H1 (cell line): Measurements from ENCODE around the gene CCPG1. TPM values are rescaled to one million over a fixed set of nuclear protein-coding genes. Genes with fewer than 3 reads are reported as not detected.

Source experiments
- microRNA counts: library from miRNA; unstranded; fragments of <30 nt; microRNA quantifications from one replicate; lab custom pipeline; 2015
- microRNA-seq, 2 experiments: library from miRNA; unstranded; fragments of <30 nt; microRNA quantifications; one replicate each; pipeline versions ENCODE4 to v1.2.0, GENCODE V29; 2016 to 2020; ENCODE audit warnings: borderline microRNAs expressed in 2 of 2, borderline number of aligned reads in 2 of 2, borderline replicate concordance in 1 of 2
- polyA plus RNA-seq, 7 experiments: library from polyadenylated mRNA; depleted of rRNA in 3 of 7; stranded (reverse) in 5 of 7; unstranded in 2 of 7; fragments of >200 nt in 5 of 7; fragments of 200-250 nt in 2 of 7; gene quantifications; 1 replicate in 5 of 7; 2 replicates in 1 of 7; 4 replicates in 1 of 7; pipeline versions ENCODE4 v1.2.1 to v1.2.3, GENCODE V29; 2011 to 2013; ENCODE audit warnings: missing spikeins in 2 of 7, mixed read lengths in 2 of 7
- total RNA-seq: library from RNA; stranded (reverse); fragmentation: NEBNext Ultra II Directional; extraction: Animal tissue kit (Norgen Biotek cat#: 25700); gene quantifications from 2 replicates; pipeline ENCODE4 v1.2.1, GENCODE V29; 2021

The CCPG1 gene
- total and polyA plus RNA-seq, 2 of the 8 experiments (the other 6 are each of a cell fraction or from before 2014, with no cell fraction given) = 2.3 to 13.2 TPM

MicroRNAs encoded within 50 kb of the gene (microRNA counts, 767-probe panel; counts per million panel counts)
- microRNA hsa-miR-628-3p (lab: Ali Mortazavi, UCI) = 879 counts per million, percentile 95 among the panel's probes with 10 or more counts
- 879 counts per million, percentile 95 among the panel's probes with 10 or more counts for microRNA hsa-miR-628-5p (lab: Ali Mortazavi, UCI)

Small RNAs within 50 kb of the gene (microRNA-seq; reads per million reads assigned to microRNA genes)
- 6.4 to 9.1 reads per million in 2 experiments for gene MIR628

Other genes with a start within 250 kb of the CCPG1 start
- gene RSL24D1, start 211.4 kb downstream of the CCPG1 start, total RNA-seq = 126 and 130 TPM in 2 replicates
- 22.1 and 45.7 TPM in 2 replicates for gene RSL24D1, start 211.4 kb downstream of the CCPG1 start, polyA plus RNA-seq (2011; rRNA removed)
- 6.5 and 7.5 TPM in 2 replicates for gene RAB27A, start 118.5 kb downstream of the CCPG1 start, total RNA-seq
- gene RAB27A, start 118.5 kb downstream of the CCPG1 start, polyA plus RNA-seq (2011; rRNA removed) = 1.3 and 2.3 TPM in 2 replicates
- 7.8 and 9.0 TPM in 2 replicates for gene PIGBOS1, start 89.2 kb downstream of the CCPG1 start, total RNA-seq
- 12.3 and 16.7 TPM in 2 replicates for gene PIGBOS1, start 89.2 kb downstream of the CCPG1 start, polyA plus RNA-seq (2011; rRNA removed)
- 4.3 and 6.1 TPM in 2 replicates for gene PIGB, start 89.1 kb downstream of the CCPG1 start, total RNA-seq
- gene PIGB, start 89.1 kb downstream of the CCPG1 start, polyA plus RNA-seq (2011; rRNA removed) = 3.9 and 11.7 TPM in 2 replicates
- 1.4 and 2.7 TPM in 2 replicates for gene PIERCE2, start 136 bp upstream of the CCPG1 start, total RNA-seq
- gene PIERCE2, start 136 bp upstream of the CCPG1 start, polyA plus RNA-seq (2011; rRNA removed) = 1.1 and 1.9 TPM in 2 replicates
- gene DNAAF4, start 99.9 kb upstream of the CCPG1 start, total RNA-seq = 1.2 and 2.3 TPM in 2 replicates
- gene DNAAF4, start 99.9 kb upstream of the CCPG1 start, polyA plus RNA-seq (2011; rRNA removed) = 0.47 and 2.1 TPM in 2 replicates
- 1.1 and 1.3 TPM in 2 replicates for gene PYGO1, start 180.0 kb upstream of the CCPG1 start, total RNA-seq
- 0.25 and 0.50 TPM in 2 replicates for gene PYGO1, start 180.0 kb upstream of the CCPG1 start, polyA plus RNA-seq (2011; rRNA removed)